Measurements from ENCODE around the gene UNC5CL.

- TF ChIP-seq POLR2AphosphoS5 (IDR thresholded peaks at IDR 0.05; ENCODE audit: low read depth, low read length) = no peak
- no peak for TF ChIP-seq TAF1 (IDR thresholded peaks at IDR 0.05; ENCODE audit: borderline replicate concordance, low read depth, low read length)
Observed at GRCh38 chr6:41042226-41043055, 3.4 kb upstream of the UNC5CL start, which contains the start of gene TSPO2.
